Prostate gland (tissue), 2 donors: ENCODE results near the gene GNB1.

Source experiments
- POLR2A ChIP-seq: fragments of 450-650 bp; IDR thresholded peaks from one replicate; pipeline ENCODE4 v1.6.1; 2016; ENCODE audit warnings: antibody characterized with exemption, mild to moderate bottlenecking
- POLR2AphosphoS5 ChIP-seq: sonication (generic); formaldehyde crosslinking; IDR thresholded peaks from one replicate; pipeline ENCODE4 v1.6.1; 2017; ENCODE audit warnings: antibody characterized with exemption
- TF ChIP-seq, protein P1 (sequence below), 4 experiments: fragments of 200-600 bp in 2 of 4; fragments of 450-650 bp in 2 of 4; sonication (generic) in 2 of 4; IDR thresholded peaks; 1 replicate in 3 of 4; 2 replicates in 1 of 4; pipeline ENCODE4 v1.5.1; 2016 to 2019; ENCODE audit warnings: antibody characterized with exemption in 4 of 4, mild to moderate bottlenecking in 2 of 4, moderate library complexity in 2 of 4

- TF ChIP-seq, protein P1, sequence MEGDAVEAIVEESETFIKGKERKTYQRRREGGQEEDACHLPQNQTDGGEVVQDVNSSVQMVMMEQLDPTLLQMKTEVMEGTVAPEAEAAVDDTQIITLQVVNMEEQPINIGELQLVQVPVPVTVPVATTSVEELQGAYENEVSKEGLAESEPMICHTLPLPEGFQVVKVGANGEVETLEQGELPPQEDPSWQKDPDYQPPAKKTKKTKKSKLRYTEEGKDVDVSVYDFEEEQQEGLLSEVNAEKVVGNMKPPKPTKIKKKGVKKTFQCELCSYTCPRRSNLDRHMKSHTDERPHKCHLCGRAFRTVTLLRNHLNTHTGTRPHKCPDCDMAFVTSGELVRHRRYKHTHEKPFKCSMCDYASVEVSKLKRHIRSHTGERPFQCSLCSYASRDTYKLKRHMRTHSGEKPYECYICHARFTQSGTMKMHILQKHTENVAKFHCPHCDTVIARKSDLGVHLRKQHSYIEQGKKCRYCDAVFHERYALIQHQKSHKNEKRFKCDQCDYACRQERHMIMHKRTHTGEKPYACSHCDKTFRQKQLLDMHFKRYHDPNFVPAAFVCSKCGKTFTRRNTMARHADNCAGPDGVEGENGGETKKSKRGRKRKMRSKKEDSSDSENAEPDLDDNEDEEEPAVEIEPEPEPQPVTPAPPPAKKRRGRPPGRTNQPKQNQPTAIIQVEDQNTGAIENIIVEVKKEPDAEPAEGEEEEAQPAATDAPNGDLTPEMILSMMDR (IDR thresholded peaks at IDR 0.05), result no peak
- peak; percentile 34 for TF ChIP-seq POLR2AphosphoS5
- peak; percentile 61 for TF ChIP-seq POLR2A
Measured at GRCh38 chr1:1778663-1779319, 112.1 kb downstream of the GNB1 start.
